ENCODE data around the gene VPS26A. TPM values are rescaled to one million over a fixed set of nuclear protein-coding genes. Genes with fewer than 3 reads are reported as not detected.

VPS26A gene
- total and polyA plus RNA-seq, 12 donors = 15.6 to 65.2 (median 31.5) TPM

DNA sequence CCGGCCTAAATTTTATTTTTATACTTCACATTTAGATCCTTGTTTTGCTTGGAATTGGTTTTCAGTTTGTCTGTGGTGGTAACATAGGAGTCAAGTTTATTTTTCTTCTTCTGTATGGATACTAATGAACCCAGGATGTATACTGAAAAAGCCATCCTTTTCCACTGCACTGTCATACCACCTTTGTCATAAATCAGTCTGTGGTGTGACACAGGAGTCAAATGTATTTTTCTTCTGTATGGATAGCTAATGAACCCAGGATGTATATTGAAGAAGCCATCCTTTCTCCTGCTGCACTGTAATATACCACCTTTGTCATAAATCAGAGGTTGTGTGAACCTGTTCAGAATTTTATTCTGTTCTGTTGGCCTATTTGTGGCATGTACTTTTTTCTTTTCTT, 21.4 kb downstream of the VPS26A start:
- WGBS, 4 donors = 93 to 100% (median 96%) methylated on average over 1 of the region's 1 CpG
- intact Hi-C loops (cut with DNase I) = no loop called here
- Histone ChIP-seq H3K4me1 (replicated peaks in 1 of 2) (peaks cover 2 to 13% of the 10 kb centered on the region in 2 donors), H3K27ac (no peak overlapping the region), H3K9me3 (replicated peaks in 1 of 3) (no peaks in the 10 kb centered on the region), H3K36me3 (replicated peaks in 1 of 2) (no peaks in the 10 kb centered on the region), H3K4me3 (no peak overlapping the region), H3K27me3 (no peaks in the 10 kb centered on the region)
- TF ChIP-seq POLR2A (IDR thresholded peaks at IDR 0.05) = no peak
- TF ChIP-seq, protein P1, sequence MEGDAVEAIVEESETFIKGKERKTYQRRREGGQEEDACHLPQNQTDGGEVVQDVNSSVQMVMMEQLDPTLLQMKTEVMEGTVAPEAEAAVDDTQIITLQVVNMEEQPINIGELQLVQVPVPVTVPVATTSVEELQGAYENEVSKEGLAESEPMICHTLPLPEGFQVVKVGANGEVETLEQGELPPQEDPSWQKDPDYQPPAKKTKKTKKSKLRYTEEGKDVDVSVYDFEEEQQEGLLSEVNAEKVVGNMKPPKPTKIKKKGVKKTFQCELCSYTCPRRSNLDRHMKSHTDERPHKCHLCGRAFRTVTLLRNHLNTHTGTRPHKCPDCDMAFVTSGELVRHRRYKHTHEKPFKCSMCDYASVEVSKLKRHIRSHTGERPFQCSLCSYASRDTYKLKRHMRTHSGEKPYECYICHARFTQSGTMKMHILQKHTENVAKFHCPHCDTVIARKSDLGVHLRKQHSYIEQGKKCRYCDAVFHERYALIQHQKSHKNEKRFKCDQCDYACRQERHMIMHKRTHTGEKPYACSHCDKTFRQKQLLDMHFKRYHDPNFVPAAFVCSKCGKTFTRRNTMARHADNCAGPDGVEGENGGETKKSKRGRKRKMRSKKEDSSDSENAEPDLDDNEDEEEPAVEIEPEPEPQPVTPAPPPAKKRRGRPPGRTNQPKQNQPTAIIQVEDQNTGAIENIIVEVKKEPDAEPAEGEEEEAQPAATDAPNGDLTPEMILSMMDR (IDR thresholded peaks at IDR 0.05) = no peak
- no peak for DNase-seq

DNA sequence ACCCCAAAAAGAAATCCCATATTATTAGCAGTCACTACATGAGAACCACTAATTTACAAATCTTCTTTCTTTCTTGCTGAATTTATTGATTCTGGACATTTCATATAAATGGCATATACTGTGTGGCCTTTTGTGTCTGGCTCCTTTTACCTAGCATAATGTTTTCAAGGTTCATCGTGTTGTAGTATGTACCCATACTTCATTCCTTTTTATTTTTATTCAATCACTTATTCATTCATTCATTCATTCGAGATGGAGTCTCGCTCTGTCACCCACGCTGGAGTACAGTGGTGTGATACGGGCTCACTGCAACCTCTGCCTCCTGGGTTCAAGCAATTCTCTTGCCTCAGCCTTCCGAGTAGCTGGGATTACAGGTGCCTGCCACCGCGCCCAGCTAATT, 21.9 kb downstream of the VPS26A start:
- H3K27me3 ChIP-seq = no peaks in the 10 kb centered on the region
- no peak for DNase-seq
- H3K27ac ChIP-seq = no peak overlapping the region
- peaks cover 0 to 13% of the 10 kb centered on the region in 2 donors for H3K4me1 ChIP-seq (replicated peaks in 1 of 2)
- TF ChIP-seq POLR2A (IDR thresholded peaks at IDR 0.05) = no peak
- TF ChIP-seq, protein P1 (IDR thresholded peaks at IDR 0.05) = no peak
- no peak overlapping the region for H3K4me3 ChIP-seq
- intact Hi-C loops (cut with DNase I) = no loop called here
- H3K36me3 ChIP-seq (replicated peaks in 1 of 2) = no peaks in the 10 kb centered on the region
- 95 to 100% (median 97%) methylated on average over 8 of the region's 8 CpGs for WGBS, 4 donors
- no peaks in the 10 kb centered on the region for H3K9me3 ChIP-seq (replicated peaks in 1 of 3)

- H3K27me3 ChIP-seq = no peaks in the 10 kb centered on the region
- H3K4me3 ChIP-seq = no peak overlapping the region
- DNase-seq = no peak
- WGBS, 4 donors = 63 to 73% (median 69%) methylated on average over 2 of the region's 2 CpGs
- no peaks in the 10 kb centered on the region for H3K36me3 ChIP-seq (replicated peaks in 1 of 2)
- TF ChIP-seq, protein P1 (IDR thresholded peaks at IDR 0.05) = no peak
- TF ChIP-seq POLR2A (IDR thresholded peaks at IDR 0.05) = no peak
- intact Hi-C loops (cut with DNase I) = no loop called here
- H3K9me3 ChIP-seq (replicated peaks in 1 of 3) = no peaks in the 10 kb centered on the region
- H3K27ac ChIP-seq = no peak overlapping the region
- H3K4me1 ChIP-seq (replicated peaks in 1 of 2) = peaks cover 0 to 13% of the 10 kb centered on the region in 2 donors
Measured at GRCh38 chr10:69146759-69147158, 22.8 kb downstream of the VPS26A start.

DNA sequence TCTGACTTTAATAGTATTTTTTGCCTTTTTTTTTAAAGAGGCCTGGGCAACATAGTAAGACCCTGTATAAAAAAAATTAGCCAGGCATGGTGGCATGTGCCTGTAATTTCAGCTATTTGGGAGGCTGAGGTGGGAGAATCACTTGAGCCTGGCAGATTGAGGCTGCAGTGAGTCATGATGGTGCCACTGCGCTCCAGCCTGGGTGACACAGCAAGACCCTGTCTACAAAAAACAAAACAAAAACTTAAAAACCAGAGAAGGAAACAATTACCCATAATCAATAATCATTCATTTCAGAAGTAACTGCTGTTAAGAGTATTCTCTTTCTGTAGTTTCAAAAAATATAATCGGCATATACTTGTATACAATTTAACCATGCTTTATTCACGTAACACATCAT, 28.0 kb downstream of the VPS26A start:
- Histone ChIP-seq H3K9me3 (replicated peaks in 1 of 3) (peaks cover 0 to 4% (median 0%) of the 10 kb centered on the region in 3 donors), H3K27ac (no peak overlapping the region), H3K4me1 (replicated peaks in 1 of 2) (peaks cover 0 to 8% of the 10 kb centered on the region in 2 donors), H3K36me3 (replicated peaks in 1 of 2) (no peaks in the 10 kb centered on the region), H3K27me3 (no peaks in the 10 kb centered on the region), H3K4me3 (no peak overlapping the region)
- DNase-seq = no peak
- intact Hi-C loops (cut with DNase I) = no loop called here
- WGBS, 4 donors = 92 to 94% (median 94%) methylated on average over 3 of the region's 3 CpGs
- TF ChIP-seq, protein P1 (IDR thresholded peaks at IDR 0.05) = no peak
- TF ChIP-seq POLR2A (IDR thresholded peaks at IDR 0.05) = no peak

All from adrenal gland (tissue), 12 donors.